ENCODE measurements around the gene CNKSR2.

The CNKSR2 gene

DNA sequence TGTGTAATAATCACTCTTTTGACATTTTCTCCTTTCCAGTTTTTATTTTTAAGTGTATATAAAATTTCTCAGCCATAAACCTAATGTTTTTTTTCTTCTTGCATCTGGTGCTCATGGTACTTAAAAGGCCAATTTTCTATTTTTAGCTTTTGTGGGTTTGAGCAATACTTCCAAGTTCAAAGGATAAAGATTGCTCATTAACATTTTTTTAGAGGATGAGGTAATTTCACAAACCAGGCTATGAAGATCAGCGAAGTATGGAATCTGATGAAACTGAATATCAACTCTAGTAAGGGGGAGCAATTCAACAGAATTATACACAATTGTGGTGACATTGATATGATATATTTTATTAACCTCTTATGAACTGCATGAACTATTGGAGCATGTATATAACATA, 309.7 kb downstream of the CNKSR2 start:
- TF ChIP-seq, protein P1, sequence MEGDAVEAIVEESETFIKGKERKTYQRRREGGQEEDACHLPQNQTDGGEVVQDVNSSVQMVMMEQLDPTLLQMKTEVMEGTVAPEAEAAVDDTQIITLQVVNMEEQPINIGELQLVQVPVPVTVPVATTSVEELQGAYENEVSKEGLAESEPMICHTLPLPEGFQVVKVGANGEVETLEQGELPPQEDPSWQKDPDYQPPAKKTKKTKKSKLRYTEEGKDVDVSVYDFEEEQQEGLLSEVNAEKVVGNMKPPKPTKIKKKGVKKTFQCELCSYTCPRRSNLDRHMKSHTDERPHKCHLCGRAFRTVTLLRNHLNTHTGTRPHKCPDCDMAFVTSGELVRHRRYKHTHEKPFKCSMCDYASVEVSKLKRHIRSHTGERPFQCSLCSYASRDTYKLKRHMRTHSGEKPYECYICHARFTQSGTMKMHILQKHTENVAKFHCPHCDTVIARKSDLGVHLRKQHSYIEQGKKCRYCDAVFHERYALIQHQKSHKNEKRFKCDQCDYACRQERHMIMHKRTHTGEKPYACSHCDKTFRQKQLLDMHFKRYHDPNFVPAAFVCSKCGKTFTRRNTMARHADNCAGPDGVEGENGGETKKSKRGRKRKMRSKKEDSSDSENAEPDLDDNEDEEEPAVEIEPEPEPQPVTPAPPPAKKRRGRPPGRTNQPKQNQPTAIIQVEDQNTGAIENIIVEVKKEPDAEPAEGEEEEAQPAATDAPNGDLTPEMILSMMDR (IDR thresholded peaks at IDR 0.05; ENCODE audit: extremely low read depth, insufficient read depth, missing control alignments) = no peak
- DNase-seq (ENCODE audit: low spot score) = no peak
- in situ Hi-C loops (cut with MboI; ENCODE audit: low pct_unique_long_range_greater_than_20kb, low sequenced_read_pairs, unreplicated experiment) = no loop called here

DNA sequence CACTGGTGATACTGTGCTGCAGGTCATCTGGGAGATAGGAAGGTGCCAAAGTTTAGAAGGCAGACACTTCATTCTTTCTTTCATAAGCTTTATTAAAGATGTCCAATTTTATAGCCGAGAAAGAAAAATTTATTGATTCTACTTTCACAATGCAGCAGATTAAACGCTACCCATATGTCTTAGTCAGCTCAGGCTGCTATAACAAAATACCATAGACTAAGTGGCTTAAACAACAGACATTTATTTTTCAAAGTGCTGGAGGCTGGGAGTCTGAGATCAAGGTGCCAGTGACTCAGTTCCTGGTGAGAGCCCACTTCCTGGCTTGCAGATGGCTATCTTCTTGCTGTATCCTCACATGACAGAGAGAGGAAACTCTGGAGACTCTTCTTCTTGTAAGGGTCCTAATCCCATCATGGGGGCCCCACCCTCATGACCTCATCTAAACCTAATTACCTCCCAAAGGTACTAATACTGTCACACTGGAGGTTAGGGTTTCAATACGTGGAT, 317.3 kb downstream of the CNKSR2 start:
- TF ChIP-seq, protein P1 (IDR thresholded peaks at IDR 0.05; ENCODE audit: extremely low read depth, insufficient read depth, missing control alignments) = no peak
- in situ Hi-C loops (cut with MboI; ENCODE audit: low pct_unique_long_range_greater_than_20kb, low sequenced_read_pairs, unreplicated experiment) = no loop called here
- DNase-seq (ENCODE audit: low spot score) = no peak

DNA sequence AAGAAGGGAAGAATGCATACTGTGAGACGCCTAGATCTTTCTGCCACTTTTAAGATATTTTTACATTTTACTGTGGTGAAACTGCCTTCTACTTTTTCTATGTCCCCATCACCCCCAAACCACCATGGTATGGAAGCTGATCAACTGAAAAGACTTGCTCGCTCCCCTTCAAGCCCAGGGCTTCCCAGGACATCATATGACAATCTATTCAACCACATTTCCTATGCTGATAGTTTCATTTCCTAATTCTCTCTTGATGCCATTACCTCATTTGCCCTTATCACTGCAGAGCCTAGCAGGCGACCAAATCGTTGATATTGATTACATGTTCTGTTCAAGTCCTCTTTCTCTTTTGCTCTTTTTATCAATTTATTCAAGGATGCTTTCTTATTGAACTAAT, 324.1 kb downstream of the CNKSR2 start:
- DNase-seq (ENCODE audit: low spot score) = no peak
- in situ Hi-C loops (cut with MboI; ENCODE audit: low pct_unique_long_range_greater_than_20kb, low sequenced_read_pairs, unreplicated experiment) = no loop called here
- TF ChIP-seq, protein P1 (IDR thresholded peaks at IDR 0.05; ENCODE audit: extremely low read depth, insufficient read depth, missing control alignments) = no peak

DNA sequence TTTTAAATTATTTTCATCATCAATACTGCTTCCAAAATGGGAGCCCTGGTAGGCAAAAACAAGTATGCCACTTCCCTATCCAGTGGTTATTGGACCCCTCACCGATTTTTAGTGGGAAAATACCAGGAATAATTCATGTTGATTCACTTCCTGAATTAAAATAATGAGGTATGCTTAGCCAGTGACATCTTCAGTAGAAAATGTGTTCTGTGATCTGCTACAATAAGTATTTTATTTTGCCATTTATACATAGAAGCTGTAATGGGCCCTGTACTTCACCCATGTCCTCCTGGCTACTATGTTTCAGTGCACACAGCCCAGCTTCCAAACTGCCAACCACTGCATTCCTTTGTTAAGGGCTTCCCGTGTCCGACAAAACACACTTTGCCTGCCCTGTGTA, 324.9 kb downstream of the CNKSR2 start:
- in situ Hi-C loops (cut with MboI; ENCODE audit: low pct_unique_long_range_greater_than_20kb, low sequenced_read_pairs, unreplicated experiment) = no loop called here
- no peak for DNase-seq (ENCODE audit: low spot score)
- TF ChIP-seq, protein P1 (IDR thresholded peaks at IDR 0.05; ENCODE audit: extremely low read depth, insufficient read depth, missing control alignments) = no peak

DNA sequence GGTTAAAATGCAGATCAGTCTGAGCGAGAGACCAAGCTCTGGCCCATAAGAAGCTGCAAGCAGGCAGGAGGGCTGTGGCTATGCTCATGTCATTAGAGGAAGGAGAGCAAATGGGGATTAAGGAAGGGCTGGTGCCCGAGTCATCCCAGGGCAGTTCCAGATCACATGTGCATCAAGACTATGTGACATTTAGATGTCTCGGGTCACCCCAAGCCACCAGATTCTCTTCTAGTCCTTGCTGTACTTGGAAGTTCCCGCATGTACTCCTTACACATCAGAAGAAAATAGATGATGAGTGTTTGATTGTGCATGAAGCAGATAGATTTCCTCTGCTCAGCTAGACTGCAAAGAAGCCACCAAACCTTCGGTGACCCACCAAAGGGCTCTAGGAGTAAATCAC, 326.1 kb downstream of the CNKSR2 start:
- TF ChIP-seq, protein P1 (IDR thresholded peaks at IDR 0.05; ENCODE audit: extremely low read depth, insufficient read depth, missing control alignments) = no peak
- DNase-seq (ENCODE audit: low spot score) = no peak
- in situ Hi-C loops (cut with MboI; ENCODE audit: low pct_unique_long_range_greater_than_20kb, low sequenced_read_pairs, unreplicated experiment) = no loop called here

DNA sequence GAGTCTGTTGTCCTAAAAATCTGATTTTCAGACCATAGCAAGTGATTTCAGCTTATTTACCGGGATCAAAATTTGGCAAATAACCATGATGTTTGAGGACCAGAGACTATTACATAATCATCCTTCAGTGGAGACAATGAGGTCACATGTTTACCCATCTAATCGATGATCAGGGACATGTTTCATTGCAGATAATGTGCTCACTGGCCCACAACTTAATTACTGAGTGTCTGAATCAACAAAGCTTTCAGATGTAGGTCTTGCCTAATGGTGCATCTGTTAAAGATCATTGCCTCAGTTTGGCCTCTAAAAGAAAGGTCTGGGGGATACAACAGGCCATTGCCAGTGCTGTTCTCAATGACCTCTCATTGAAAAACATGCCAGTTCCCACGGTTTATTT, 326.7 kb downstream of the CNKSR2 start:
- in situ Hi-C loops (cut with MboI; ENCODE audit: low pct_unique_long_range_greater_than_20kb, low sequenced_read_pairs, unreplicated experiment) = no loop called here
- TF ChIP-seq, protein P1 (IDR thresholded peaks at IDR 0.05; ENCODE audit: extremely low read depth, insufficient read depth, missing control alignments) = no peak
- DNase-seq (ENCODE audit: low spot score) = no peak

DNA sequence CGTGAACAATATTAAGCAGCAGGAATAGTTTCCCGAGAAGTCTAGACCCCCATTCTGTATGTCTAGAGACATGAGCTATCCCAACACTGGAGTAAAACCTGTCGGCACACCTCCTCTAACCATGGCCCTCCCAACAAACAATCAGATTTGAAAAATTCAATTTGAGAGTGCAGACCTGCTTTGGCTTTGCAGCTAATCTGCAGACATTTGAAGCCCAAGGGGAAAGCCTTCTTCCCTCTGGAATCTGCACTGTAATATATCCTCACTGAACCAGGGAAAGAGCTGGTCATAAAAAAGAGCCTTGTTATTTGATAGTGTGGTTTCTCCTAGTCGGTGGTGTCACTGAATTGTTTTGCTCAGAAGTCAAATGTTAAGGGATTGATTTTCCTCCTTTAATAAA, 328.5 kb downstream of the CNKSR2 start:
- in situ Hi-C loops (cut with MboI; ENCODE audit: low pct_unique_long_range_greater_than_20kb, low sequenced_read_pairs, unreplicated experiment) = no loop called here
- TF ChIP-seq, protein P1 (IDR thresholded peaks at IDR 0.05; ENCODE audit: extremely low read depth, insufficient read depth, missing control alignments) = no peak
- no peak for DNase-seq (ENCODE audit: low spot score)
